Right lobe of liver (tissue), 4 donors: Measurements from ENCODE around the gene PRDX6.

ENCODE experiments used
- CTCF ChIP-seq, 4 donors: fragments of 200-600 bp in 3 of 4; fragments of 450-650 bp in 1 of 4; IDR thresholded peaks; one replicate each; pipeline versions ENCODE4 v1.5.1 to v1.8.0; 2016 to 2022; ENCODE audit warnings: antibody characterized with exemption in 4 of 4, mild to moderate bottlenecking in 2 of 4
- POLR2A ChIP-seq: fragments of 450-650 bp; IDR thresholded peaks from one replicate; pipeline ENCODE4 v1.6.1; 2017; ENCODE audit warnings: antibody characterized with exemption, mild to moderate bottlenecking
- donor health status: DM: no; HTN: no; CAD: no.
- donor health status: DM: no; HTN: no; CAD: no.
- donor health status: DM: no; HTN: yes; CAD: no.

DNA sequence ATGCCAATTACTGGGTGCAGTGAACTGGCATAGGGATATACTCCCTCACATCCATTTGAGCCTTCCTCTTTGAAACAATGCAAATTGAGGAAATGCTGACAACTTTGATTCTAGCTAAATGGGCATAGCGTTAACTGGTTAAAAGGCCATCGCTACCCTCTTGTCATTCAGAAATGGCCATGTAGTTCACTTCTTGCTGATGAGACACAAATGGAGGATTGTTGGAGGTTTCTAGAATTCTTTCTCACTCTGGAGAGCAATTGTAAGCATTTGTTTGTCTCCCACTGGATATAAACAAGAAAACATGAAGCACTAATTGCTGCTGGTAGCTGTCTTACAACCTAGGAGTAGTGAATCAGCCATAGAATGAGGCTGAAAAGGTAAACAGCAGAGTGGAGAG, 14.4 kb downstream of the PRDX6 start:
- TF ChIP-seq CTCF (IDR thresholded peaks at IDR 0.05) (no peak), POLR2A (no peak)
